K562 (cell line): Measurements from ENCODE around the gene CISD2. TPM values are rescaled to one million over a fixed set of nuclear protein-coding genes. Genes with fewer than 3 reads are reported as not detected.

Source experiments
- ATAC-seq: fragments of 200-7000 bp; cut with Tn5 transposase; 3 replicates; pipeline ENCODE4 v1.9.1; 2020; ENCODE audit warnings: moderate library complexity
- BruUV-seq: library from RNA; stranded (reverse); fragments of 400-500 nt; replicated peaks from 2 replicates; lab custom pipeline; 2021; lab: Mats Ljungman, UMichigan
- CTCF ChIA-PET: fragments of 300-600 bp; formaldehyde crosslinking; extraction: SDS; loops from one replicate; lab custom pipeline; 2021; ENCODE audit warnings: low intra/inter-chr PET ratio; lab: Yijun Ruan, JAX
- POLR2A ChIA-PET: fragments of 300-600, 350-650 bp; sonication (Branson Sonifier 250); formaldehyde crosslinking; extraction: SDS; loops from one replicate; lab custom pipeline; 2021; ENCODE audit warnings: antibody characterized with exemption, inconsistent platforms; lab: Yijun Ruan, JAX
- DNase-seq, 4 experiments: peaks; one replicate each; pipeline versions ENCODE4 v3.0.0 to v3.0.0-alpha.2; 2011 to 2018; ENCODE audit warnings: low spot score in 3 of 4, mixed read lengths in 3 of 4; ENCODE audit errors: extremely low read depth in 1 of 4
- FAIRE-seq: peaks from 2 replicates; lab custom pipeline; 2011; peaks lifted over from hg19 to GRCh38; lab: Jason Lieb, UNC
- H2AFZ ChIP-seq: 2 replicates; pipeline ENCODE4 v1.6.0; 2011; ENCODE audit warnings: low read depth, low read length, control low read depth, inconsistent platforms
- H3K27ac ChIP-seq: fragments of 200-600 bp; 3 replicates; pipeline ENCODE4 v1.8.0; 2011; ENCODE audit warnings: low read depth, mild to moderate bottlenecking, control low read depth, inconsistent platforms, low read length, moderate library complexity, mixed read lengths; ENCODE audit errors: extremely low read depth
- H3K27me3 ChIP-seq, 2 experiments: fragments of 300-600 bp in 1 of 2; 2 replicates in 1 of 2; 3 replicates in 1 of 2; pipeline versions ENCODE4 v1.6.0 to v1.8.0; 2011; ENCODE audit warnings: inconsistent platforms in 2 of 2, low read length in 2 of 2, mild to moderate bottlenecking in 1 of 2, mixed read lengths in 1 of 2, moderate library complexity in 1 of 2; ENCODE audit not compliant: control insufficient read depth in 2 of 2, insufficient read depth in 2 of 2
- H3K36me3 ChIP-seq: fragments of 300-600 bp; 3 replicates; pipeline ENCODE4 v1.8.0; 2011; ENCODE audit warnings: mild to moderate bottlenecking, low read length, inconsistent platforms; ENCODE audit not compliant: control insufficient read depth, insufficient read depth
- H3K4me1 ChIP-seq, 2 experiments: fragments of 200-600 bp in 1 of 2; replicated peaks in 1 of 2; 2 replicates in 1 of 2; 3 replicates in 1 of 2; pipeline versions ENCODE4 v1.5.1 to v1.8.0; 2011; ENCODE audit warnings: inconsistent platforms in 2 of 2, low read length in 2 of 2, mild to moderate bottlenecking in 1 of 2, mixed read lengths in 1 of 2, moderate library complexity in 1 of 2; ENCODE audit not compliant: control insufficient read depth in 2 of 2, insufficient read depth in 2 of 2
- H3K4me2 ChIP-seq: 2 replicates; pipeline ENCODE4 v1.6.1; 2011; ENCODE audit warnings: low read length, control low read depth, inconsistent platforms, mixed read lengths; ENCODE audit not compliant: insufficient read depth
- H3K4me3 ChIP-seq: fragments of 200-600 bp; sonication (generic), shearing (Covaris generic); 2 replicates; pipeline ENCODE4 v1.5.1; 2016; ENCODE audit warnings: control low read depth, inconsistent platforms
- H3K79me2 ChIP-seq: fragments of 200-600 bp; 3 replicates; pipeline ENCODE4 v1.8.0; 2011; ENCODE audit warnings: low read length, inconsistent platforms; ENCODE audit not compliant: control insufficient read depth, insufficient read depth
- H3K9ac ChIP-seq, 2 experiments: 2 replicates each; pipeline versions ENCODE4 v1.6.0 to v1.6.1; 2011; ENCODE audit warnings: low read depth in 2 of 2, low read length in 2 of 2, control low read depth in 1 of 2, inconsistent platforms in 1 of 2, mild to moderate bottlenecking in 1 of 2, mixed read lengths in 1 of 2; ENCODE audit not compliant: insufficient read depth in 1 of 2
- H3K9me1 ChIP-seq: one replicate; pipeline ENCODE4 v1.6.0; 2011; ENCODE audit warnings: inconsistent platforms, mild to moderate bottlenecking, low read length, moderate library complexity; ENCODE audit not compliant: control insufficient read depth, insufficient read depth
- H3K9me3 ChIP-seq: replicated peaks from 2 replicates; pipeline ENCODE4 v1.5.1; 2011; ENCODE audit warnings: low read depth, low read length, inconsistent platforms; ENCODE audit not compliant: control insufficient read depth, insufficient read depth
- H4K20me1 ChIP-seq: replicated peaks from 2 replicates; pipeline ENCODE4 v1.6.1; 2011; ENCODE audit warnings: low read length, inconsistent platforms, mixed read lengths; ENCODE audit not compliant: control insufficient read depth, insufficient read depth
- ARID4B ChIP-seq: sonication (generic); formaldehyde crosslinking; IDR thresholded peaks from 2 replicates; pipeline ENCODE4 v1.8.0; 2022; ENCODE audit warnings: mild to moderate bottlenecking, missing genetic modification reagents
- ETS2 ChIP-seq: IDR thresholded peaks from 2 replicates; pipeline ENCODE4 v1.6.1; 2016; ENCODE audit warnings: borderline replicate concordance, missing genetic modification characterization, mild to moderate bottlenecking, moderate library complexity, missing compliant biosample characterization; ENCODE audit not compliant: poor library complexity, severe bottlenecking
- MBD1 ChIP-seq: fragments of 250-450 bp; sonication (Bioruptor Pico); IDR thresholded peaks from 2 replicates; pipeline ENCODE4 v1.8.0; 2022; ENCODE audit warnings: inconsistent platforms
- ZNF146 ChIP-seq: IDR thresholded peaks from one replicate; pipeline ENCODE4 v1.6.1; 2018; ENCODE audit warnings: missing compliant biosample characterization; ENCODE audit not compliant: unreplicated experiment
- WGBS: fragments of 100-300 bp; shearing (Covaris generic); methylation state at CpG from one replicate; pipeline ENCODE4 v1.1.6; 2016; ENCODE audit warnings: low coverage, mixed read lengths; ENCODE audit not compliant: insufficient coverage; ENCODE audit errors: missing lambda C conversion rate; 5-methylcytosine and 5-hydroxymethylcytosine counted together
- in situ Hi-C: fragments of 300-500 bp; cut with MboI; formaldehyde crosslinking; loops from 4 replicates; pipeline ENCODE4 v1.15.0; 2018; ENCODE audit warnings: inconsistent platforms, mixed read lengths
- intact Hi-C: fragments of 100-400 bp; cut with micrococcal nuclease; formaldehyde crosslinking; loops from 2 replicates; pipeline ENCODE4 v1.14.2; 2022
- polyA plus RNA-seq, 8 experiments: library from polyadenylated mRNA; depleted of rRNA in 4 of 8; stranded (reverse) in 5 of 8; unstranded in 3 of 8; fragments of >200 nt; fragmentation: Nextera tagmentation in 2 of 8; fragmentation: Illumina TruSeq in 1 of 8; extraction: Ambion mirVana in 2 of 8; extraction: Trizol in 1 of 8; gene quantifications; 2 replicates each; pipeline versions ENCODE4 v1.2.1 to v1.2.3, GENCODE V29; 2011 to 2014; ENCODE audit warnings: inconsistent platforms in 1 of 8, missing spikeins in 1 of 8
- total RNA-seq, 7 experiments: library from RNA; depleted of rRNA in 6 of 7; stranded (reverse); fragments of >200 nt in 6 of 7; fragmentation: Illumina TruSeq in 2 of 7; extraction: Trizol in 2 of 7; gene quantifications; 2 replicates each; pipeline versions ENCODE4 v1.2.1 to v1.2.3, GENCODE V29; 2011 to 2021; ENCODE audit warnings: low replicate concordance in 1 of 7

CISD2 gene
- total and polyA plus RNA-seq, 9 of the 15 experiments (the other 6 are each of a cell fraction or from before 2014, with no cell fraction given): 37.8 to 91.4 (median 59.8) TPM

GRCh38 chr4:102826105-102826889 lies 42.5 kb upstream of the CISD2 start:
- peak overlapping the region; percentile 97 for H3K4me3 ChIP-seq
- peak; percentile 1; the same call in 2 of the 3 replicates for ATAC-seq
- peaks cover 52% of the 10 kb centered on the region for H3K36me3 ChIP-seq
- H2AFZ ChIP-seq: peak overlapping the region; percentile 91; the same call in 1 of the 2 replicates
- no peaks in the 10 kb centered on the region for H3K27me3 ChIP-seq
- BruUV-seq: TSS peak; percentile 32
- WGBS: 0% methylated on average over 31 of the region's 38 CpGs
- peak overlapping the region; percentile 95 for H3K4me2 ChIP-seq
- no peaks in the 10 kb centered on the region for H3K9me1 ChIP-seq
- H4K20me1 ChIP-seq: peaks cover 37% of the 10 kb centered on the region
- no peak for FAIRE-seq
- H3K9ac ChIP-seq: peak overlapping the region; percentile 99
- in situ Hi-C loops: no loop called here
- H3K9me3 ChIP-seq: no peaks in the 10 kb centered on the region
- POLR2A ChIA-PET: interaction anchor here (0.6 to 5.0 kb wide), 10 partner anchors 9 to 381 kb away, joined by 3 to 48 read pairs (median 4); partner anchors contain the start of gene CISD2
- peak overlapping the region; percentile 99 for H3K27ac ChIP-seq
- H3K4me1 ChIP-seq: peaks cover 6 to 15% of the 10 kb centered on the region in 2 experiments; a peak in 4 of 5 replicates
- peaks cover 90% of the 10 kb centered on the region for H3K79me2 ChIP-seq
- CTCF ChIA-PET: no interaction called here
- DNase-seq: no peak
- intact Hi-C loops: loop anchor here (2.0 to 5.0 kb wide), 6 partner anchors 64 to 324 kb away; partner anchors contain the start of genes BDH2, MANBA, NFKB1 and SLC9B2
- no peak for TF ChIP-seq MBD1 (CRISPR knock-in tag)
- no peak for TF ChIP-seq ZNF146 (CRISPR knock-in tag)
- TF ChIP-seq ARID4B (CRISPR knock-in tag): no peak
- no peak for TF ChIP-seq ETS2 (tag)
